H1 (cell line): Measurements from ENCODE around the gene CTAGE1. TPM values are rescaled to one million over a fixed set of nuclear protein-coding genes. Genes with fewer than 3 reads are reported as not detected.

Experiments
- CTCF ChIA-PET: fragments of 300-600 bp; sonication (Branson Sonifier 250); formaldehyde crosslinking; loops from one replicate; lab custom pipeline; 2021; ENCODE audit not compliant: partially characterized antibody; lab: Charles Lee
- POLR2A ChIA-PET: fragments of 300-600 bp; sonication (Branson Sonifier 250); formaldehyde crosslinking; loops from one replicate; lab custom pipeline; 2021; ENCODE audit warnings: inconsistent platforms; ENCODE audit not compliant: partially characterized antibody; lab: Charles Lee
- DNase-seq, 2 experiments: peaks; one replicate each; pipeline versions ENCODE4 v3.0.0 to v3.0.0-alpha.2; 2010 to 2022; ENCODE audit warnings: low spot score in 2 of 2, low read depth in 1 of 2, mixed read lengths in 1 of 2
- FAIRE-seq: peaks from 2 replicates; lab custom pipeline; 2011; peaks lifted over from hg19 to GRCh38; lab: Jason Lieb, UNC
- H2AFZ ChIP-seq: 2 replicates; pipeline ENCODE4 v1.8.1; 2012; ENCODE audit warnings: low read length, inconsistent platforms
- H2AK5ac ChIP-seq: 2 replicates; pipeline ENCODE4 v1.6.1; 2013; ENCODE audit warnings: low read depth, low read length
- H2BK120ac ChIP-seq: replicated peaks from 2 replicates; pipeline ENCODE3; 2013; ENCODE audit warnings: low read depth, low read length, inconsistent platforms
- H2BK12ac ChIP-seq: 2 replicates; pipeline ENCODE4 v1.6.1; 2013; ENCODE audit warnings: low read depth, low read length
- H2BK15ac ChIP-seq: 2 replicates; pipeline ENCODE4 v1.6.1; 2013; ENCODE audit warnings: low read length
- H2BK20ac ChIP-seq: 2 replicates; pipeline ENCODE4 v1.6.1; 2013; ENCODE audit warnings: low read length
- H2BK5ac ChIP-seq: 2 replicates; pipeline ENCODE4 v1.6.1; 2013; ENCODE audit warnings: low read depth, low read length
- H3K14ac ChIP-seq: 2 replicates; pipeline ENCODE4 v1.6.1; 2013; ENCODE audit warnings: inconsistent platforms; ENCODE audit not compliant: insufficient read length
- H3K18ac ChIP-seq: 2 replicates; pipeline ENCODE4 v1.6.1; 2013; ENCODE audit warnings: low read length; ENCODE audit errors: extremely low read depth
- H3K23ac ChIP-seq: 2 replicates; pipeline ENCODE4 v1.6.1; 2013; ENCODE audit warnings: inconsistent platforms; ENCODE audit not compliant: insufficient read length
- H3K23me2 ChIP-seq: 2 replicates; pipeline ENCODE4 v1.6.1; 2013; ENCODE audit warnings: low read depth, low read length
- H3K27ac ChIP-seq: 2 replicates; pipeline ENCODE4 v1.6.1; 2011; ENCODE audit warnings: low read depth, low read length, inconsistent platforms
- H3K27me3 ChIP-seq, 4 experiments: replicated peaks in 1 of 4; 1 replicate in 1 of 4; 2 replicates in 3 of 4; pipeline versions ENCODE4 v1.6.1 to v1.8.1; 2011 to 2013; ENCODE audit warnings: low read length in 3 of 4, mild to moderate bottlenecking in 3 of 4, inconsistent platforms in 2 of 4, mixed read lengths in 2 of 4, moderate library complexity in 1 of 4; ENCODE audit not compliant: control insufficient read depth in 3 of 4, insufficient read depth in 3 of 4; ENCODE audit errors: extremely low read depth in 1 of 4
- H3K36me3 ChIP-seq, 4 experiments: 2 replicates each; pipeline versions ENCODE4 v1.6.1 to v1.8.1; 2011 to 2013; ENCODE audit warnings: mild to moderate bottlenecking in 4 of 4, low read length in 3 of 4, moderate library complexity in 2 of 4, control low read depth in 1 of 4, inconsistent platforms in 1 of 4; ENCODE audit not compliant: insufficient read depth in 4 of 4, control insufficient read depth in 2 of 4
- H3K4ac ChIP-seq: replicated peaks from 2 replicates; pipeline ENCODE3; 2013; ENCODE audit warnings: low read length, low read depth, mixed read lengths, inconsistent platforms; ENCODE audit not compliant: insufficient read length
- H3K4me1 ChIP-seq, 4 experiments: replicated peaks in 1 of 4; 1 replicate in 1 of 4; 2 replicates in 3 of 4; pipeline versions ENCODE4 v1.6.1 to v1.8.1; 2011 to 2013; ENCODE audit warnings: low read length in 3 of 4, inconsistent platforms in 2 of 4, mixed read lengths in 1 of 4; ENCODE audit not compliant: insufficient read depth in 4 of 4, control insufficient read depth in 3 of 4
- H3K4me2 ChIP-seq, 2 experiments: 2 replicates each; pipeline versions ENCODE4 v1.6.1 to v1.8.1; 2011 to 2013; ENCODE audit warnings: low read depth in 2 of 2, low read length in 2 of 2, control low read depth in 1 of 2, inconsistent platforms in 1 of 2, mild to moderate bottlenecking in 1 of 2; ENCODE audit not compliant: insufficient read depth in 1 of 2
- H3K4me3 ChIP-seq, 4 experiments: fragments of 200-600, 300-600 bp in 1 of 4; sonication (generic), shearing (Covaris generic), sonication (Bioruptor Twin) in 1 of 4; 2 replicates each; pipeline versions ENCODE4 v1.5.1 to v1.8.1; 2011 to 2016; ENCODE audit warnings: low read length in 4 of 4, low read depth in 3 of 4, control low read depth in 2 of 4, inconsistent platforms in 2 of 4, mild to moderate bottlenecking in 2 of 4, mixed read lengths in 1 of 4, moderate library complexity in 1 of 4; ENCODE audit not compliant: insufficient read depth in 2 of 4; ENCODE audit errors: extremely low read depth in 1 of 4
- H3K56ac ChIP-seq: replicated peaks from 2 replicates; pipeline ENCODE3; 2013; ENCODE audit warnings: low read depth, mild to moderate bottlenecking, mixed read lengths, low read length, inconsistent platforms; ENCODE audit not compliant: insufficient read length
- H3K79me1 ChIP-seq: 2 replicates; pipeline ENCODE4 v1.6.1; 2013; ENCODE audit warnings: low read depth, low read length, control low read depth
- H3K79me2 ChIP-seq, 2 experiments: 2 replicates each; pipeline versions ENCODE4 v1.6.1 to v1.8.1; 2012 to 2013; ENCODE audit warnings: low read length in 2 of 2, mild to moderate bottlenecking in 2 of 2, inconsistent platforms in 1 of 2; ENCODE audit not compliant: insufficient read depth in 2 of 2, control insufficient read depth in 1 of 2
- H3K9ac ChIP-seq, 4 experiments: replicated peaks in 1 of 4; 1 replicate in 1 of 4; 2 replicates in 3 of 4; pipeline versions ENCODE4 v1.6.1 to v1.8.1; 2011 to 2013; ENCODE audit warnings: low read depth in 3 of 4, low read length in 3 of 4, control low read depth in 2 of 4, mild to moderate bottlenecking in 2 of 4, moderate library complexity in 2 of 4, inconsistent platforms in 1 of 4; ENCODE audit errors: extremely low read depth in 1 of 4
- H3K9me3 ChIP-seq, 2 experiments: 2 replicates each; pipeline versions ENCODE4 v1.6.1 to v1.8.1; 2012 to 2013; ENCODE audit warnings: mild to moderate bottlenecking in 2 of 2, moderate library complexity in 2 of 2, control low read depth in 1 of 2, inconsistent platforms in 1 of 2, low read depth in 1 of 2, low read length in 1 of 2, mixed read lengths in 1 of 2; ENCODE audit not compliant: insufficient read depth in 2 of 2
- H4K20me1 ChIP-seq, 2 experiments: replicated peaks in 1 of 2; 2 replicates each; pipeline versions ENCODE3 to v1.8.1; 2011 to 2013; ENCODE audit warnings: inconsistent platforms in 2 of 2, low read length in 2 of 2, mild to moderate bottlenecking in 1 of 2; ENCODE audit not compliant: insufficient read depth in 2 of 2, control insufficient read depth in 1 of 2
- H4K5ac ChIP-seq: 2 replicates; pipeline ENCODE4 v1.6.1; 2013; ENCODE audit warnings: low read length, low read depth, mixed read lengths, inconsistent platforms; ENCODE audit not compliant: insufficient read length
- H4K8ac ChIP-seq: 2 replicates; pipeline ENCODE4 v1.8.0; 2013; ENCODE audit warnings: mild to moderate bottlenecking, moderate library complexity, low read length, inconsistent platforms; ENCODE audit not compliant: insufficient read depth; ENCODE audit errors: extremely low read depth
- H4K91ac ChIP-seq: replicated peaks from 2 replicates; pipeline ENCODE3; 2013; ENCODE audit warnings: low read length, mixed read lengths, inconsistent platforms; ENCODE audit not compliant: insufficient read length
- CTBP2 ChIP-seq: IDR thresholded peaks from 2 replicates; pipeline ENCODE4 v1.7.0; 2011; ENCODE audit warnings: borderline replicate concordance, mild to moderate bottlenecking, moderate library complexity, mixed read lengths, low read length; ENCODE audit not compliant: insufficient read depth, insufficient read length
- CTCF ChIP-seq, 3 experiments: IDR thresholded peaks; 1 replicate in 2 of 3; 2 replicates in 1 of 3; pipeline versions ENCODE4 v1.5.1 to v1.6.1; 2011; ENCODE audit warnings: low read length in 3 of 3, mild to moderate bottlenecking in 3 of 3, inconsistent platforms in 2 of 3, low read depth in 1 of 3, moderate library complexity in 1 of 3; ENCODE audit not compliant: insufficient read depth in 1 of 3; ENCODE audit errors: control extremely low read depth in 1 of 3
- GTF2F1 ChIP-seq: IDR thresholded peaks from 2 replicates; pipeline ENCODE4 v1.6.1; 2012; ENCODE audit warnings: low read depth, low read length, improper control_type of control experiment, borderline replicate concordance
- JUND ChIP-seq: IDR thresholded peaks from 2 replicates; pipeline ENCODE4 v1.6.1; 2011; ENCODE audit warnings: mild to moderate bottlenecking, improper control_type of control experiment, low read length
- KDM1A ChIP-seq: fragments of 200-600, 300-600 bp; sonication (generic); IDR thresholded peaks from 2 replicates; pipeline ENCODE4 v1.7.1; 2016; ENCODE audit warnings: mild to moderate bottlenecking, low read length, borderline replicate concordance
- KDM4A ChIP-seq: IDR thresholded peaks from one replicate; pipeline ENCODE4 v1.7.1; 2012; ENCODE audit warnings: low read depth, mild to moderate bottlenecking, moderate library complexity, low read length, inconsistent platforms; ENCODE audit not compliant: severe bottlenecking
- POLR2AphosphoS5 ChIP-seq: IDR thresholded peaks from 2 replicates; pipeline ENCODE4 v1.6.1; 2011; ENCODE audit warnings: low read depth, low read length
- RNF2 ChIP-seq: fragments of 200-900, 300-1000 bp; sonication (generic); IDR thresholded peaks from 2 replicates; pipeline ENCODE4 v1.7.1; 2016; ENCODE audit warnings: borderline replicate concordance, low read depth, mild to moderate bottlenecking, antibody characterized with exemption, low read length; ENCODE audit not compliant: poor library complexity, severe bottlenecking; ENCODE audit errors: missing control alignments
- WGBS, 2 experiments: shearing (Covaris generic) in 1 of 2; methylation state at CpG; one replicate each; pipeline versions ENCODE4 v1.1.6 to v1.1.7; 2013 to 2015; ENCODE audit warnings: low lambda C conversion rate in 2 of 2, mixed read lengths in 2 of 2, inconsistent platforms in 1 of 2, low coverage in 1 of 2, missing lambda C conversion rate in 1 of 2; ENCODE audit not compliant: insufficient replicate concordance in 2 of 2, insufficient coverage in 1 of 2, insufficient read length in 1 of 2; ENCODE audit errors: extremely low coverage in 1 of 2, missing lambda C conversion rate in 1 of 2; 5-methylcytosine and 5-hydroxymethylcytosine counted together
- polyA plus RNA-seq, 7 experiments: library from polyadenylated mRNA; depleted of rRNA in 3 of 7; stranded (reverse) in 5 of 7; unstranded in 2 of 7; fragments of >200 nt in 5 of 7; fragments of 200-250 nt in 2 of 7; gene quantifications; 1 replicate in 5 of 7; 2 replicates in 1 of 7; 4 replicates in 1 of 7; pipeline versions ENCODE4 v1.2.1 to v1.2.3, GENCODE V29; 2011 to 2013; ENCODE audit warnings: missing spikeins in 2 of 7, mixed read lengths in 2 of 7
- total RNA-seq: library from RNA; stranded (reverse); fragmentation: NEBNext Ultra II Directional; extraction: Animal tissue kit (Norgen Biotek cat#: 25700); gene quantifications from 2 replicates; pipeline ENCODE4 v1.2.1, GENCODE V29; 2021
- TF ChIP-seq, protein P1 (sequence below): IDR thresholded peaks from 2 replicates; pipeline ENCODE4 v1.6.1; 2011; ENCODE audit warnings: low read length, improper control_type of control experiment

CTAGE1 gene
- total and polyA plus RNA-seq, 2 of the 8 experiments (the other 6 are each of a cell fraction or from before 2014, with no cell fraction given), result not detected

GRCh38 chr18:22432657-22433137 lies 15.0 kb upstream of the CTAGE1 start:
- Histone ChIP-seq H2BK20ac (no peak overlapping the region), H3K36me3 (no peaks in the 10 kb centered on the region), H2BK5ac (no peak overlapping the region), H3K14ac (no peak overlapping the region), H3K9me3 (no peaks in the 10 kb centered on the region), H3K23me2 (no peaks in the 10 kb centered on the region), H3K27ac (no peak overlapping the region), H4K91ac (no peak overlapping the region), H3K4ac (no peak overlapping the region), H3K27me3 (peaks cover 0 to 1% (median 0%) of the 10 kb centered on the region in 4 experiments; a peak in 1 of 7 replicates), H3K56ac (no peak overlapping the region), H3K4me1 (no peaks in the 10 kb centered on the region), H2BK15ac (no peak overlapping the region), H3K4me3 (no peak overlapping the region), H2AK5ac (no peak overlapping the region), H3K79me2 (no peaks in the 10 kb centered on the region), H3K23ac (no peak overlapping the region), H3K9ac (no peak overlapping the region), H2BK120ac (no peak overlapping the region), H4K20me1 (no peaks in the 10 kb centered on the region), H4K5ac (no peak overlapping the region), H2BK12ac (no peak overlapping the region), H2AFZ (no peak overlapping the region), H3K4me2 (no peak overlapping the region), H3K79me1 (no peaks in the 10 kb centered on the region), H3K18ac (no peak overlapping the region), H4K8ac (no peak overlapping the region)
- FAIRE-seq (no peak), DNase-seq (no peak)
- ChIA-PET CTCF (no interaction called here), POLR2A (no interaction called here)
- 88% methylated on average over 11 of the region's 13 CpGs; no CpG with 5 or more reads in 1 of the 2 experiments for WGBS, 2 experiments
- TF ChIP-seq KDM4A (no peak), POLR2AphosphoS5 (no peak), JUND (no peak), GTF2F1 (no peak), CTBP2 (no peak), KDM1A (no peak), CTCF (IDR thresholded peaks at IDR 0.05; ENCODE audit: control extremely low read depth in 1 of 3, insufficient read depth in 1 of 3, low read depth in 1 of 3, low read length in 3 of 3) (no peak), RNF2 (no peak)
- TF ChIP-seq, protein P1, sequence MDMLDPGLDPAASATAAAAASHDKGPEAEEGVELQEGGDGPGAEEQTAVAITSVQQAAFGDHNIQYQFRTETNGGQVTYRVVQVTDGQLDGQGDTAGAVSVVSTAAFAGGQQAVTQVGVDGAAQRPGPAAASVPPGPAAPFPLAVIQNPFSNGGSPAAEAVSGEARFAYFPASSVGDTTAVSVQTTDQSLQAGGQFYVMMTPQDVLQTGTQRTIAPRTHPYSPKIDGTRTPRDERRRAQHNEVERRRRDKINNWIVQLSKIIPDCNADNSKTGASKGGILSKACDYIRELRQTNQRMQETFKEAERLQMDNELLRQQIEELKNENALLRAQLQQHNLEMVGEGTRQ, result no peak
